Measurements from ENCODE around the gene EPB41L5. TPM values are rescaled to one million over a fixed set of nuclear protein-coding genes. Genes with fewer than 3 reads are reported as not detected.
"Not testable (repeated sequence)": the region's sequence is repeated elsewhere in the genome, so short reads cannot be mapped to it uniquely, and the experiment has no call there.

Gene EPB41L5
- total RNA-seq, 2 experiments from 2014 or later, result 5.6 to 14.1 TPM

DNA sequence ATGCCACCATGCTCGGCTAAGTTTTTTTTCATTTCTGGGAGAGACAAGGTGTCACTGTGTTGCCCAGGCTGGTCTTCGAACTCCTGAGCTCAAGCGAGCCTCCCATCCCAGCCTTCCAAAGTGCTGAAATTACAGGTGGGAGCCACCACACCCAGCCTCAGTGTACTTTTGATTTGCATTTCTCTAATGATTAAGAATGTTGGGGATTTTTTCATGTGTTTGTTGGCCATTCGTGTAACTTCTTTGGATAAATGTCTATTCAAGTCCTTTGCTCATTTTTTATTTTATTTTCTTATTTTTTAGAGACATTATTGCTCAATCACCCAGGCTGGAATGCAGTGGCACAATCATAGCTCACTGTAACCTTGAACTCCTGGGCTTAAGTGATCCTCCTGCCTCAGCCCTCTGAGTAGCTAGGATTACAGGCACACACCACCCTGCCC, 137.2 kb downstream of the EPB41L5 start:
- no peak for TF ChIP-seq EZH2phosphoT487 (IDR thresholded peaks at IDR 0.05; ENCODE audit: borderline replicate concordance, low read depth, low read length)
- TF ChIP-seq, protein P1, sequence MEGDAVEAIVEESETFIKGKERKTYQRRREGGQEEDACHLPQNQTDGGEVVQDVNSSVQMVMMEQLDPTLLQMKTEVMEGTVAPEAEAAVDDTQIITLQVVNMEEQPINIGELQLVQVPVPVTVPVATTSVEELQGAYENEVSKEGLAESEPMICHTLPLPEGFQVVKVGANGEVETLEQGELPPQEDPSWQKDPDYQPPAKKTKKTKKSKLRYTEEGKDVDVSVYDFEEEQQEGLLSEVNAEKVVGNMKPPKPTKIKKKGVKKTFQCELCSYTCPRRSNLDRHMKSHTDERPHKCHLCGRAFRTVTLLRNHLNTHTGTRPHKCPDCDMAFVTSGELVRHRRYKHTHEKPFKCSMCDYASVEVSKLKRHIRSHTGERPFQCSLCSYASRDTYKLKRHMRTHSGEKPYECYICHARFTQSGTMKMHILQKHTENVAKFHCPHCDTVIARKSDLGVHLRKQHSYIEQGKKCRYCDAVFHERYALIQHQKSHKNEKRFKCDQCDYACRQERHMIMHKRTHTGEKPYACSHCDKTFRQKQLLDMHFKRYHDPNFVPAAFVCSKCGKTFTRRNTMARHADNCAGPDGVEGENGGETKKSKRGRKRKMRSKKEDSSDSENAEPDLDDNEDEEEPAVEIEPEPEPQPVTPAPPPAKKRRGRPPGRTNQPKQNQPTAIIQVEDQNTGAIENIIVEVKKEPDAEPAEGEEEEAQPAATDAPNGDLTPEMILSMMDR (conservative IDR thresholded peaks at IDR 0.05; ENCODE audit: low read length), result no peak
- Histone ChIP-seq H2AFZ (ENCODE audit: low read length) (no peak overlapping the region), H3K9me3 (ENCODE audit: low read length) (peaks cover 10% of the 10 kb centered on the region; the same call in 1 of the 2 replicates), H3K9me2 (ENCODE audit: insufficient read depth, low read length) (no peaks in the 10 kb centered on the region), H4K20me1 (ENCODE audit: insufficient read depth, low read length) (no peaks in the 10 kb centered on the region), H3K27ac (ENCODE audit: low read depth, low read length, poor library complexity, severe bottlenecking) (no peak overlapping the region), H3K4me2 (ENCODE audit: low read length) (no peak overlapping the region), H3K4me3 (ENCODE audit: low read depth, low read length, poor library complexity, severe bottlenecking) (no peak overlapping the region), H3K79me2 (ENCODE audit: insufficient read depth, low read depth, low read length) (no peaks in the 10 kb centered on the region), H3K4me1 (ENCODE audit: insufficient read depth, low read length, poor library complexity, severe bottlenecking) (no peaks in the 10 kb centered on the region), H3K36me3 (ENCODE audit: insufficient read depth, low read length) (no peaks in the 10 kb centered on the region)
- POLR2A ChIA-PET, result no interaction called here
- CTCF ChIA-PET (ENCODE audit: unreplicated experiment), result no interaction called here
- BruUV-seq (replicated peaks), result no TSS peak
- DNase-seq (ENCODE audit: low spot score), result no peak
- intact Hi-C loops (cut with micrococcal nuclease; ENCODE audit: unreplicated experiment), result no loop called here

DNA sequence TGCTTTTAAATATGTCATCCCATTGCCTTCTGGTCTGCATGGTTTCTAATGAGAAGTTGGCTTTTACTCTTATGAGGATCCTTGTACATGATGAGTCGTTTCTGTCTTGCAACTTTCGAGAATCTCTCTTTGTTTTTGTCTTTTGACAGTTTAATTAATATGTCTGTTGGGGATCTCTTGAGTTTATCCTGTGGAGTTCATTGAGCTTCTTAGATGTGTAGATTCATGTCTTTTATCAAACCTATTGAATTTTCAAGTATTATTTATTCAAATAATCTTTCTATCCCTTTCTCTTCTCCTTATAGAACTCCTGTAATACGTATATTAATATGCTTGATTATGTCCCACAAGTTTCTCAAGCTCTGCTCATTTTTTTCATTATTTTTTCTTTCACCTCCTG, 142.4 kb downstream of the EPB41L5 start:
- H3K79me2 ChIP-seq (ENCODE audit: insufficient read depth, low read depth, low read length), result no peaks in the 10 kb centered on the region
- H3K9me3 ChIP-seq (ENCODE audit: low read length), result peaks cover 15% of the 10 kb centered on the region; the same call in 1 of the 2 replicates
- POLR2A ChIA-PET, result interaction anchor here (0.6 to 0.7 kb wide), 3 partner anchors 140 to 716 kb away, joined by 3 to 6 read pairs (median 5); no protein-coding TSS in a partner anchor
- intact Hi-C loops (cut with micrococcal nuclease; ENCODE audit: unreplicated experiment), result no loop called here
- H4K20me1 ChIP-seq (ENCODE audit: insufficient read depth, low read length), result no peaks in the 10 kb centered on the region
- H3K27ac ChIP-seq (ENCODE audit: low read depth, low read length, poor library complexity, severe bottlenecking), result no peak overlapping the region
- TF ChIP-seq, protein P1 (conservative IDR thresholded peaks at IDR 0.05; ENCODE audit: low read length), result no peak
- no peak for TF ChIP-seq EZH2phosphoT487 (IDR thresholded peaks at IDR 0.05; ENCODE audit: borderline replicate concordance, low read depth, low read length)
- no TSS peak for BruUV-seq (replicated peaks)
- no peaks in the 10 kb centered on the region for H3K36me3 ChIP-seq (ENCODE audit: insufficient read depth, low read length)
- H3K4me3 ChIP-seq (ENCODE audit: low read depth, low read length, poor library complexity, severe bottlenecking), result no peak overlapping the region
- H3K9me2 ChIP-seq (ENCODE audit: insufficient read depth, low read length), result no peaks in the 10 kb centered on the region
- H2AFZ ChIP-seq (ENCODE audit: low read length), result no peak overlapping the region
- CTCF ChIA-PET (ENCODE audit: unreplicated experiment), result no interaction called here
- H3K4me2 ChIP-seq (ENCODE audit: low read length), result no peak overlapping the region
- DNase-seq (ENCODE audit: low spot score), result no peak
- no peaks in the 10 kb centered on the region for H3K4me1 ChIP-seq (ENCODE audit: insufficient read depth, low read length, poor library complexity, severe bottlenecking)

DNA sequence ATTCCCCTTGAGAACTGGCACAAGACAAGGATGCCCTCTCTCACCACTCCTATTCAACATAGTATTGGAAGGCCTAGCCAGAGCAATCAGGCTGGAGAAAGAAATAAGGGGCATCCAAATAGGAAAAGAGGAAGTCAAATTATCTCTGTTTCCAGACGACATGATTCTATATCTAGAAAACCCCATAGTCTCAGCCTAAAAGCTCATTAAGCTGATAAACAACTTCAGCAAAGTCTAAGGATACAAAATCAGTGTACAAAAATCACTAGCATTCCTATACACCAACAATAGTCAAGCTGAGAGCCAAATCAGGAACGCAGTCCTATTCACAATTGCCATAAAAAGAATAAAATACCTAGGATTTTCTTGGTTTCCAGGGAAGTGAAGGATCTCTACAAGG, 145.8 kb downstream of the EPB41L5 start:
- H3K4me2 ChIP-seq (ENCODE audit: low read length); H3K27ac ChIP-seq (ENCODE audit: low read depth, low read length, poor library complexity, severe bottlenecking); H3K4me3 ChIP-seq (ENCODE audit: low read depth, low read length, poor library complexity, severe bottlenecking); DNase-seq (ENCODE audit: low spot score); H4K20me1 ChIP-seq (ENCODE audit: insufficient read depth, low read length); H3K4me1 ChIP-seq (ENCODE audit: insufficient read depth, low read length, poor library complexity, severe bottlenecking); H3K9me2 ChIP-seq (ENCODE audit: insufficient read depth, low read length); intact Hi-C loops (cut with micrococcal nuclease; ENCODE audit: unreplicated experiment); H2AFZ ChIP-seq (ENCODE audit: low read length); CTCF ChIA-PET (ENCODE audit: unreplicated experiment); H3K79me2 ChIP-seq (ENCODE audit: insufficient read depth, low read depth, low read length); BruUV-seq (replicated peaks); H3K36me3 ChIP-seq (ENCODE audit: insufficient read depth, low read length); H3K9me3 ChIP-seq (ENCODE audit: low read length): not testable (repeated sequence)
- POLR2A ChIA-PET, result interaction anchor here (1.1 kb wide), 1 partner anchor 18 kb away, joined by 4 read pairs; no protein-coding TSS in a partner anchor
